Measurements from ENCODE around the gene ANKS3.

Gene ANKS3

GRCh38 chr16:4675864-4676786, 57.9 kb downstream of the ANKS3 start:
- H3K27ac ChIP-seq (ENCODE audit: low read depth, low read length, severe bottlenecking) = peak overlapping the region; percentile 76
- H3K4me3 ChIP-seq (ENCODE audit: extremely low read depth, insufficient read depth, low read length, poor library complexity, severe bottlenecking) = no peak overlapping the region
- 82 to 88% methylated on average over 22 of the region's 23 CpGs for WGBS, 2 experiments (ENCODE audit: insufficient coverage in 2 of 2)
- peaks cover 6% of the 10 kb centered on the region for H3K4me1 ChIP-seq (ENCODE audit: control insufficient read depth, insufficient read depth, low read length, poor library complexity, severe bottlenecking)
- no peaks in the 10 kb centered on the region for H3K9me3 ChIP-seq (ENCODE audit: control insufficient read depth, low read length)
- peaks cover 57% of the 10 kb centered on the region for H3K36me3 ChIP-seq (ENCODE audit: control insufficient read depth, insufficient read depth, low read length)

GRCh38 chr16:4674926-4675530, 59.0 kb downstream of the ANKS3 start:
- Histone ChIP-seq H3K4me1 (ENCODE audit: control insufficient read depth, insufficient read depth, low read length, poor library complexity, severe bottlenecking) (peaks cover 6% of the 10 kb centered on the region), H3K9me3 (ENCODE audit: control insufficient read depth, low read length) (no peaks in the 10 kb centered on the region), H3K27ac (ENCODE audit: low read depth, low read length, severe bottlenecking) (no peak overlapping the region), H3K36me3 (ENCODE audit: control insufficient read depth, insufficient read depth, low read length) (peaks cover 55% of the 10 kb centered on the region), H3K4me3 (ENCODE audit: extremely low read depth, insufficient read depth, low read length, poor library complexity, severe bottlenecking) (no peak overlapping the region)
- 93 to 100% methylated on average over 2 of the region's 9 CpGs for WGBS, 2 experiments (ENCODE audit: insufficient coverage in 2 of 2)

GRCh38 chr16:4673387-4674046, 60.6 kb downstream of the ANKS3 start:
- WGBS, 2 experiments (ENCODE audit: insufficient coverage in 2 of 2) = 94 to 97% methylated on average over 31 to 32 of the region's 33 CpGs
- no peak overlapping the region for H3K4me3 ChIP-seq (ENCODE audit: extremely low read depth, insufficient read depth, low read length, poor library complexity, severe bottlenecking)
- H3K27ac ChIP-seq (ENCODE audit: low read depth, low read length, severe bottlenecking) = no peak overlapping the region
- H3K4me1 ChIP-seq (ENCODE audit: control insufficient read depth, insufficient read depth, low read length, poor library complexity, severe bottlenecking) = peaks cover 6% of the 10 kb centered on the region
- H3K9me3 ChIP-seq (ENCODE audit: control insufficient read depth, low read length) = no peaks in the 10 kb centered on the region
- peaks cover 64% of the 10 kb centered on the region for H3K36me3 ChIP-seq (ENCODE audit: control insufficient read depth, insufficient read depth, low read length)

GRCh38 chr16:4668313-4668960, 65.6 kb downstream of the ANKS3 start:
- Histone ChIP-seq H3K27ac (ENCODE audit: low read depth, low read length, severe bottlenecking) (no peak overlapping the region), H3K9me3 (ENCODE audit: control insufficient read depth, low read length) (no peaks in the 10 kb centered on the region), H3K4me3 (ENCODE audit: extremely low read depth, insufficient read depth, low read length, poor library complexity, severe bottlenecking) (no peak overlapping the region), H3K4me1 (ENCODE audit: control insufficient read depth, insufficient read depth, low read length, poor library complexity, severe bottlenecking) (no peaks in the 10 kb centered on the region), H3K36me3 (ENCODE audit: control insufficient read depth, insufficient read depth, low read length) (peaks cover 85% of the 10 kb centered on the region)
- WGBS, 2 experiments (ENCODE audit: insufficient coverage in 2 of 2) = 94% methylated on average over 10 of the region's 10 CpGs

GRCh38 chr16:4667203-4667963, 66.7 kb downstream of the ANKS3 start:
- Histone ChIP-seq H3K9me3 (ENCODE audit: control insufficient read depth, low read length) (no peaks in the 10 kb centered on the region), H3K4me3 (ENCODE audit: extremely low read depth, insufficient read depth, low read length, poor library complexity, severe bottlenecking) (no peak overlapping the region), H3K27ac (ENCODE audit: low read depth, low read length, severe bottlenecking) (no peak overlapping the region), H3K4me1 (ENCODE audit: control insufficient read depth, insufficient read depth, low read length, poor library complexity, severe bottlenecking) (no peaks in the 10 kb centered on the region), H3K36me3 (ENCODE audit: control insufficient read depth, insufficient read depth, low read length) (peaks cover 83% of the 10 kb centered on the region)
- WGBS, 2 experiments (ENCODE audit: insufficient coverage in 2 of 2) = 92 to 93% methylated on average over 20 of the region's 20 CpGs

- Histone ChIP-seq H3K4me1 (ENCODE audit: control insufficient read depth, insufficient read depth, low read length, poor library complexity, severe bottlenecking) (no peaks in the 10 kb centered on the region), H3K9me3 (ENCODE audit: control insufficient read depth, low read length) (no peaks in the 10 kb centered on the region), H3K27ac (ENCODE audit: low read depth, low read length, severe bottlenecking) (no peak overlapping the region), H3K4me3 (ENCODE audit: extremely low read depth, insufficient read depth, low read length, poor library complexity, severe bottlenecking) (no peak overlapping the region), H3K36me3 (ENCODE audit: control insufficient read depth, insufficient read depth, low read length) (peaks cover 78% of the 10 kb centered on the region)
- WGBS, 2 experiments (ENCODE audit: insufficient coverage in 2 of 2) = 95% methylated on average over 14 to 20 of the region's 20 CpGs
These were observed 67.4 kb downstream of the ANKS3 start for GRCh38 chr16:4666537-4667202.

- Histone ChIP-seq H3K36me3 (ENCODE audit: control insufficient read depth, insufficient read depth, low read length) (peaks cover 74% of the 10 kb centered on the region), H3K4me1 (ENCODE audit: control insufficient read depth, insufficient read depth, low read length, poor library complexity, severe bottlenecking) (no peaks in the 10 kb centered on the region), H3K4me3 (ENCODE audit: extremely low read depth, insufficient read depth, low read length, poor library complexity, severe bottlenecking) (no peak overlapping the region), H3K9me3 (ENCODE audit: control insufficient read depth, low read length) (no peaks in the 10 kb centered on the region), H3K27ac (ENCODE audit: low read depth, low read length, severe bottlenecking) (no peak overlapping the region)
- 89 to 93% methylated on average over 14 to 24 of the region's 26 CpGs for WGBS, 2 experiments (ENCODE audit: insufficient coverage in 2 of 2)
These were observed 69.3 kb downstream of the ANKS3 start for GRCh38 chr16:4664538-4665418.

GRCh38 chr16:4663777-4664465, 70.2 kb downstream of the ANKS3 start:
- Histone ChIP-seq H3K36me3 (ENCODE audit: control insufficient read depth, insufficient read depth, low read length) (peaks cover 70% of the 10 kb centered on the region), H3K4me1 (ENCODE audit: control insufficient read depth, insufficient read depth, low read length, poor library complexity, severe bottlenecking) (no peaks in the 10 kb centered on the region), H3K4me3 (ENCODE audit: extremely low read depth, insufficient read depth, low read length, poor library complexity, severe bottlenecking) (no peak overlapping the region), H3K9me3 (ENCODE audit: control insufficient read depth, low read length) (no peaks in the 10 kb centered on the region), H3K27ac (ENCODE audit: low read depth, low read length, severe bottlenecking) (no peak overlapping the region)
- WGBS, 2 experiments (ENCODE audit: insufficient coverage in 2 of 2) = 96% methylated on average over 24 to 25 of the region's 25 CpGs

GRCh38 chr16:4663465-4663776, 70.7 kb downstream of the ANKS3 start:
- Histone ChIP-seq H3K9me3 (ENCODE audit: control insufficient read depth, low read length) (no peaks in the 10 kb centered on the region), H3K36me3 (ENCODE audit: control insufficient read depth, insufficient read depth, low read length) (peaks cover 70% of the 10 kb centered on the region), H3K27ac (ENCODE audit: low read depth, low read length, severe bottlenecking) (no peak overlapping the region), H3K4me1 (ENCODE audit: control insufficient read depth, insufficient read depth, low read length, poor library complexity, severe bottlenecking) (no peaks in the 10 kb centered on the region), H3K4me3 (ENCODE audit: extremely low read depth, insufficient read depth, low read length, poor library complexity, severe bottlenecking) (no peak overlapping the region)
- 89 to 100% methylated on average over 2 to 5 of the region's 5 CpGs for WGBS, 2 experiments (ENCODE audit: insufficient coverage in 2 of 2)
